ENCODE data around the gene NTHL1.

DNA sequence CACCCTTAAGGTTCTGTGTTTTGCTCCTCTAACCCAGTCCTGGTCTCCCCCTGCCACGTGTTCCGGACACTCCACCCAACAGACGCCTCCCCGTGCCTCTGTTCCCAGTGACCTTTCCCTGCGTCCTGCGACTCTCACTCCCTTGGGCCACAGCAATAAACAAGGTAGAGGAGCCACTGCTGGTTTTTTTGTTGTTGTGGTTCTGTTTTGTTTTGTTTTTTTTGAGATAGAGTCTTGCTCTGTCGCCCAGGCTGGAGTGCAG lies 31.8 kb downstream of the NTHL1 start:
- TF ChIP-seq SIN3A (IDR thresholded peaks at IDR 0.05; ENCODE audit: borderline replicate concordance, insufficient read depth, low read length), result no peak
- TF ChIP-seq POLR2AphosphoS5 (IDR thresholded peaks at IDR 0.05; ENCODE audit: low read depth, low read length), result no peak
- TF ChIP-seq REST (IDR thresholded peaks at IDR 0.05; ENCODE audit: insufficient read depth in 1 of 2, low read depth in 2 of 2, low read length in 2 of 2), result no peak
- TF ChIP-seq TAF1 (IDR thresholded peaks at IDR 0.05; ENCODE audit: borderline replicate concordance, insufficient read depth, low read length), result no peak
- TF ChIP-seq FOXP2 (optimal IDR thresholded peaks at IDR 0.05; ENCODE audit: borderline replicate concordance, extremely low read depth, extremely low read length, insufficient read depth), result no peak
